SK-N-SH treated with all-trans-retinoic acid at 6 μM for 48 hours (cell line): Measurements from ENCODE around the gene ASTN1.

Source experiments
- GLIS3 ChIP-seq: fragments of 250-450 bp; sonication (Bioruptor Pico); IDR thresholded peaks from 2 replicates; pipeline ENCODE4 v1.5.0; 2020; ENCODE audit warnings: mild to moderate bottlenecking, moderate library complexity
- TOX ChIP-seq: fragments of 250-450 bp; sonication (Bioruptor Pico); IDR thresholded peaks from 2 replicates; pipeline ENCODE4 v1.8.0; 2021; ENCODE audit warnings: mild to moderate bottlenecking, moderate library complexity, borderline replicate concordance
- ZC3H10 ChIP-seq: fragments of 250-450 bp; sonication (Bioruptor Pico); IDR thresholded peaks from 2 replicates; pipeline ENCODE4 v1.5.1; 2021; ENCODE audit warnings: mild to moderate bottlenecking, moderate library complexity
- ZFP3 ChIP-seq: fragments of 250-450 bp; sonication (Bioruptor Pico); IDR thresholded peaks from 2 replicates; pipeline ENCODE4 v1.5.0; 2020; ENCODE audit warnings: mild to moderate bottlenecking, moderate library complexity
- ZNF70 ChIP-seq: fragments of 450-650 bp; formaldehyde crosslinking; IDR thresholded peaks from 2 replicates; pipeline ENCODE4 v1.5.0; 2020; ENCODE audit warnings: mild to moderate bottlenecking, moderate library complexity
- ZNF8 ChIP-seq: fragments of 450-650 bp; formaldehyde crosslinking; IDR thresholded peaks from 2 replicates; pipeline ENCODE4 v1.5.0; 2020; ENCODE audit warnings: mild to moderate bottlenecking, moderate library complexity
- TF ChIP-seq, protein P1 (sequence below): fragments of 250-450 bp; sonication (Bioruptor Pico); IDR thresholded peaks from 2 replicates; pipeline ENCODE4 v1.5.1; 2021; ENCODE audit warnings: mild to moderate bottlenecking, moderate library complexity

DNA sequence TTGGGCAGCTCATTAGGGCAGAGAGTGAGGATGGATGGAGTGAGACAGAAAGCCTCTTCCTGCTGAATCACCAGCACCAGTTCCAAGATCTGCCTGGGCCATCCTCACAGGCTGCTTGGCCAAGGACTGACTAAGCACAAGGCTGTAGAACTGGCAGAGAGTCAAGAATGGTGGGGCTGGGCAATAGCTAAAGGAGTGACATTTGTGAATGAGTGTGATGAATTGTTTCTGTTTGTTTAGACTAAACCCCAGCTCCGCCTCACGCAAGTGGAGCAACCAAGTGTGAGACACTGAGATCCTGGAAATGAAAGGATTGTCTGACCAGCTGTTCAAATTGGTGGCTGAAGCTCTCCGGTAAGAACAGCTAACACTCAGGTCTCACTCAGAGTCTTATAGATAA, 44.8 kb upstream of the ASTN1 start:
- TF ChIP-seq GLIS3 (CRISPR knock-in tag) (no peak), TOX (CRISPR knock-in tag) (no peak), ZNF70 (no peak), ZC3H10 (CRISPR knock-in tag) (no peak), ZNF8 (CRISPR knock-in tag) (no peak), ZFP3 (CRISPR knock-in tag) (no peak)
- TF ChIP-seq, protein P1, sequence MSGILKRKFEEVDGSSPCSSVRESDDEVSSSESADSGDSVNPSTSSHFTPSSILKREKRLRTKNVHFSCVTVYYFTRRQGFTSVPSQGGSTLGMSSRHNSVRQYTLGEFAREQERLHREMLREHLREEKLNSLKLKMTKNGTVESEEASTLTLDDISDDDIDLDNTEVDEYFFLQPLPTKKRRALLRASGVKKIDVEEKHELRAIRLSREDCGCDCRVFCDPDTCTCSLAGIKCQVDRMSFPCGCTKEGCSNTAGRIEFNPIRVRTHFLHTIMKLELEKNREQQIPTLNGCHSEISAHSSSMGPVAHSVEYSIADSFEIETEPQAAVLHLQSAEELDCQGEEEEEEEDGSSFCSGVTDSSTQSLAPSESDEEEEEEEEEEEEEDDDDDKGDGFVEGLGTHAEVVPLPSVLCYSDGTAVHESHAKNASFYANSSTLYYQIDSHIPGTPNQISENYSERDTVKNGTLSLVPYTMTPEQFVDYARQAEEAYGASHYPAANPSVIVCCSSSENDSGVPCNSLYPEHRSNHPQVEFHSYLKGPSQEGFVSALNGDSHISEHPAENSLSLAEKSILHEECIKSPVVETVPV = no peak
